VCaP (cell line): Measurements from ENCODE around the gene ARHGEF39.
A peak's percentile ranks its signal among the peaks of the same experiment; 100 is the strongest.
"Not testable (repeated sequence)": the region's sequence is repeated elsewhere in the genome, so short reads cannot be mapped to it uniquely, and the experiment has no call there.

ENCODE experiments used
- H3K27ac ChIP-seq: fragments of 450-650 bp; 2 replicates; pipeline ENCODE4 v1.5.1; 2017
- TF ChIP-seq, protein P1 (sequence below): fragments of 450-650 bp; conservative IDR thresholded peaks from 2 replicates; pipeline ENCODE4 v1.5.1; 2017; ENCODE audit warnings: mild to moderate bottlenecking, moderate library complexity

The ARHGEF39 gene

DNA sequence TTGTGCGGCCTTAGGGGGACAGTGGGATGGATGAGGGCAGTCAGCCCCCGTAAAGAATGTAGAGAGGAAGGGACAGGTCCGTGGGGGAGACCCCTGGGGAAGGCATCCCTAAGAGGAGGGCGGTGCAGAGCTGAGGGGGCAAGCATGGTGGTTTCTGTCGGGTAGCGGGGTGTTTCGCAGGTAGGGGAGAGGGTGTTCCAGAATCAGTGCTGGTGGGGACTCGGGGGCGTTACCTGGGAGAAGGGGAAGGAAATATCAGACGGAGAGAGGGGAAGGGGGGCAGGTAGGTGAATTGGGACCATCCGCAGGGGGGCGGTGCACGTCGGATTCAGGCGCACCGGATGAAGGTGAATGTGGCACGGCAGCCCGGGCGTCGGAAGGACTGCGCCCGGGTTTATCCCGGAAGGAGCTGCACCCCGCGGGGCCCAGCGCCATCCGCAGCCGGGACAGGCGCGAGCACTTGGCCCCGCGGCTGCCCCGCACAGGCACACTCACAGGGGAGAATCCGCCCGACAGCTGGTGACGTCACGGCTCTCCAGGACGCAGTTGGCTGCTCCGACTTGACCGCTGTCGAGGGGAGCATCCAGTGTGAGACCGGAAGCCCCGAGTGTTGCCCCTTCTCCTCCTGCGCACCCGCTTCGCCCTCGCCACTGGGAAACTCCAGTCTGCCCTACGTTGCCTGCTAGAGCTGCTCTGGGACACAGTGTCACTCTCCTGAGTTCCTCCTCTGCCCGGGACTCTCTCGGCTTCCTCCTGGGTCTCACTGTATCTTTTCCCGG, 48.1 kb downstream of the ARHGEF39 start:
- TF ChIP-seq, protein P1, sequence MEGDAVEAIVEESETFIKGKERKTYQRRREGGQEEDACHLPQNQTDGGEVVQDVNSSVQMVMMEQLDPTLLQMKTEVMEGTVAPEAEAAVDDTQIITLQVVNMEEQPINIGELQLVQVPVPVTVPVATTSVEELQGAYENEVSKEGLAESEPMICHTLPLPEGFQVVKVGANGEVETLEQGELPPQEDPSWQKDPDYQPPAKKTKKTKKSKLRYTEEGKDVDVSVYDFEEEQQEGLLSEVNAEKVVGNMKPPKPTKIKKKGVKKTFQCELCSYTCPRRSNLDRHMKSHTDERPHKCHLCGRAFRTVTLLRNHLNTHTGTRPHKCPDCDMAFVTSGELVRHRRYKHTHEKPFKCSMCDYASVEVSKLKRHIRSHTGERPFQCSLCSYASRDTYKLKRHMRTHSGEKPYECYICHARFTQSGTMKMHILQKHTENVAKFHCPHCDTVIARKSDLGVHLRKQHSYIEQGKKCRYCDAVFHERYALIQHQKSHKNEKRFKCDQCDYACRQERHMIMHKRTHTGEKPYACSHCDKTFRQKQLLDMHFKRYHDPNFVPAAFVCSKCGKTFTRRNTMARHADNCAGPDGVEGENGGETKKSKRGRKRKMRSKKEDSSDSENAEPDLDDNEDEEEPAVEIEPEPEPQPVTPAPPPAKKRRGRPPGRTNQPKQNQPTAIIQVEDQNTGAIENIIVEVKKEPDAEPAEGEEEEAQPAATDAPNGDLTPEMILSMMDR, result 0 out of 2 replicates have a peak, but pooled peaks have one; percentile 6
- peak overlapping the region; percentile 13; the same call in 1 of the 2 replicates for H3K27ac ChIP-seq

DNA sequence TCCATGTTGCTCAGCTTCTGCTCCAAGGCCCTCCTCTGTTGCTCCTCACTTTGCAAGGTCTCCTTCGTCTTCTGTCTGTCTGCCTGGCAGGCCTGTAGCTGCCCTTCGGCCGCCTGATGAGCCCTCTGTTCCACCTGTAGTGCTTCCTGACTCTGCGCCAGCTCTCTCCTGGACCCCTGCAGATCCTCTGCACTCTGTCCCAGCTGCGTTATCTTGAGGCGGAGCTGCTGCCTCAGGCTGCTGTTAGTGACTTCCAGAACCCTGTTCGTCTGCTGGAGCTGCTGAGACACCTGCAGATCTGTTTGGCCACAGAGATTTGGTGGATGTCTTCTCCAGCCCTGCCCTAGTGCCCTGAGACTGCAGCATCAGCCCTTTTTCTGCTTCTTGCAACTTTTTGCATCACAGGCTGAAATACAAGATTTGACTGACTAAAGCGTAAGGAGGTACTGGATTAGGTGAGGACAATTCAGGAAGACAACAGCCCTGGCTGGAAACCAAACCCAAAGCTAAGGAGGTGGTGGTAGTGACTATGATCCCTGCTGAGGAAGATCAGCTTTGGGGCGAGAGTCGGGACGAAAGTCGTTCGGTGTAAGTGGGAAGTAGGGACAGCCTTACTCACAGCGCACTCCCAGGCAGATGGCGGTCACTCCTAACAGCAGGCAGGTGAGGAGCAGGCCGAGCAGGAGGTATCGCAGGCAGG, 48.9 kb downstream of the ARHGEF39 start:
- TF ChIP-seq, protein P1, result no peak
- no peak overlapping the region for H3K27ac ChIP-seq

DNA sequence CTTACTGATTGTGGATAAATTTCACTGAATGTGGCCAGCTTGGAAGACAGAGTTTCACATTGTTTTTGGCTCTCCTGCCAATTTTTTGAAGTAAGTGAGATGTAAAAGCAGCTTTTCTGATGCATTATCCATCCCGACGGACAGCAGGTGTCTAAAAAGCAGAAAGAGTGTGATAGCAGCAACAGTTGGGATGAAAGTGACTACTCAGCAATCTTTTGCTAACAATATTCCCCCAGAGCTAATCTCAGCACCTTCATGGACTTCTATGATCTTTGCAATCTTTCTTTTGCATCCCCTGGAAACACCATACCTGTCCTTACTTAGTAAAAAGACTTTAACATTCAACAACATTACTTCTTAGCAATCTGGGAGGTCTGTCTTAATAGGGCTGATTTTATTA, 52.2 kb downstream of the ARHGEF39 start:
- TF ChIP-seq, protein P1, result no peak
- H3K27ac ChIP-seq, result no peak overlapping the region

DNA sequence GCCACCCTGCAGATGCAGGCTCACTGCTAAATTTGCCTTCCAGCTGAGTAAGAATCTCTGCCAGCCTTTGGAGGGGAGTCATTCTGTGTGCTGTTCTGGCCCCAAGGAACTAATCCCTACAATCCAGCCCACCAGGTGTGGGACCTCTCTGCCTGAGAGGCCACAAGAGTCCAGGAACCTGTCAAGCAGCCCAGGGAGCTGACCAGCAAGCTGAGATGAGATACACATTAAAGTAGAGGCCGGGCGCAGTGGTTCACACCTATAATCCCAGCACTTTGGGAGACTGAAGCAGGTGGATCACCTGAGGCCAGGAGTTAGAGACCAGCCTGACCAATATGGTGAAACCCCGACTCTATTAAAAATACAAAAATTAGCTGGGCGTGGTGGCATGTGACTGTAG, 52.9 kb downstream of the ARHGEF39 start:
- H3K27ac ChIP-seq, result not testable (repeated sequence)

DNA sequence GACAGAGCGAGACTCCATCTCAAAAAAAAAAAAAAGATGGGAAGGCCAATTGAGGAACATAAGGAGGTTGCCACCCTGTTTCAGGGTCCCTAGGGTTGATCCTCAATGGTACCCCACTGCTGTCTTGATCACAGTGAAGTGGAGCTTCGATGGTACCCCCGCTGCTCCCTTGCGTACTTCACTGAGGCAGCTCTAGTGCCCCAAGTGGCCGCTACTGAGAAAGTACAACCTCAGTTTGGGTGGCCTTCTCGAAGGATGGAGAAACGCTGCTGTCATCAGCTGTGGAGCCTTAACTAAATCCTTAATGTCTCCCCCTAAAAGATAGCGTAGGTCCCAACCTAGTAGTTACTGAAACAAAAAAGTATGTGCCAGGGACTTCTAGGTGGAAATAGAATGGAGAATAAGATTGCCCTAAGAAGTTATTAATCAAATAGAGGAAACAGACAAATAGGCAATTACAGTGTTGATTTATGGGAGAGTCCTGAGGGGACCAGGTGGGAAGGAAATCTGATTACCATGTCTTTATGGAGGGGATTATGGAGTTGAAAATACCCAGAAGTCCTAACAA, 53.7 kb downstream of the ARHGEF39 start:
- no peak overlapping the region for H3K27ac ChIP-seq
- TF ChIP-seq, protein P1, result peak; percentile 82

DNA sequence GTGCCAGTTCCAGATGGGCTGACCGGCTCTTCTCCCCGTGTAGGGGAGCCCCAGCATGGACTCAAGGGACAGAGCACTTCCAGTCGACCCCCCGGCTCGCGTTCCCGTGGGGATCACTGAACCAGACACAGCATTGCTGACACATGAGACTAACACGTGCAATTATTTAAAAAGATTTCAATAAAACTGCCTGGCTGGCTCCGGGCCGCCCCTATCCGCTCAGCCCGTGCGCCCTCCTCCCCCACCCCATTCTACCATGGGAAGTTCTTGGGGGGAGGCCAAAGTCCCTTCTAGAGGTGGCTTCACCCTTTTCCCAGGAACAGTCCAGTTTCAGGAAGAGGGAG, 55.2 kb downstream of the ARHGEF39 start:
- no peak overlapping the region for H3K27ac ChIP-seq
- TF ChIP-seq, protein P1, result no peak
